NCI-H1694 (cell line): ENCODE measurements around the gene CREM.
"Not testable (repeated sequence)": the region's sequence is repeated elsewhere in the genome, so short reads cannot be mapped to it uniquely, and the experiment has no call there.

Experiments
- DNase-seq: peaks from one replicate; lab custom pipeline; 2025; lab: John Stamatoyannopoulos, UW

CREM gene

DNA sequence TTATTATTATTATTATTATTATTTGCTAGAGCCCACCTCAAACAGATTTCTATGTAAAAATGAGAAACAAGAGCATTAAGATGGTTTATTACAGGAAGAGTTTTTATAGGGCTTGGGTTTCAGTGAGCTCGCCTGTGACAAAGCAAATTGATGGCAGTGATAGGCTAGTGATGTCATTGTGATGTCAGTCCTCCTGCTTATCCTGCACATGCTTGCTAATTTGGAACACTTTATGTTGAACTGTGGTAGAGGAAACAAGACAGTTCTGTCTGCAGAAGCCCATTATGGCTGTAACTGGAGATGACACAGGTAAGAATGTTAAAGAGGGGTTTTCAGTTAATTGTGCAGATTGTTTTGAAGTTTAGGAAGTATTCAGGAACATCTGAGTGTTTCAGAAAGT, 68.3 kb downstream of the CREM start:
- DNase-seq, result no peak

GRCh38 chr10:35195361-35196306, 69.0 kb downstream of the CREM start:
- DNase-seq, result peak; percentile 37

- DNase-seq, result no peak
These were observed 73.8 kb downstream of the CREM start for GRCh38 chr10:35200487-35200886.

- no peak for DNase-seq
These were observed 74.6 kb downstream of the CREM start for GRCh38 chr10:35201234-35201633.

DNA sequence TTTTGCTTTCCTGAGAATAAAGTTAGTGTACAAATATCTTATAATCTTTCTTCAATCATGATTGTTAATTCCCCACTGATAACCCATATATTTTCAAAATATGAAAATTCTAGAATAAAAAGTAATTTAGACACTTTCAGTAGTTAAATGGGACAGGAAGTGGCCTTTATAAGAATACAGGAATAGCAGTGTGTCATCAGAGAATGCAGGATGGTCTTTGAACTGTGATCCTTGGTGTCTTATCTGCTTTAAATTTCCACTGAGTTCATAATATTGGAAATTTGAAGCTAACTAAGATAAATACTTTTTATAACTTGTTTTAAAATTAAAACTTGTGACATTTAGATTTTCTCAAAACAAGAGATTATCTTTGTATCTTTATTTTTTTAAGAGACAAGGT, 75.4 kb downstream of the CREM start:
- DNase-seq, result no peak

- no peak for DNase-seq
These were observed 77.1 kb downstream of the CREM start for GRCh38 chr10:35203745-35204144.

DNA sequence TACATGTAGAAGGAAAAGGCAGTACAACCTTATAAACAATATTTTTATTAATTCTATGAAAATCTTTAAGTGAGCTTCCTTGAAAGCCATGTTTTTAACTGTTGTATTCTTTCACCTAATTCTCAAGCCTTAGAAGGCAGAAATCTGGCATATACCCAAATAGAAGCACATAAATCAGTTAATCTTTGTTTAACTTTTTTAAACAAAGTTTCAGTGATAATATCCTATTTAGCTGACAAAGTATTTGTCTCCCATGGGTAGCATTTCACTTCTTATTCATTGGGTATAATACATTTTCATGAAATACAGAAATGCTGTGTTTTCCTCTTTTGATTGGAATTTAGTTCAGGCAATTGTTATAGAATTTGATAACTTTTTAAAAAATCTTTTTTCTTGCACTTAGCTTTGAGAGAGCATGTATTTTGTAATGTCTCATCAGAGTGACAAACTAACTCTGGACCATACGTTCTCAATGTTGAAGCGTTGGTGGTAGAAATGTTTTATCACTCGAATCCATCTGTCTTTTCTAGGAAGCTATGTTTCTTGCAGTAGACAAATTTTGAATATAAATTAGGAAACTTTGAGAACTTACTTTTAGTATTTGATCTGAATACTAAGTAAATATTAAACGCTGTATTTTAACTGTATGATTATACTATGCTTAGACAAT, 78.1 kb downstream of the CREM start:
- DNase-seq, result no peak

DNA sequence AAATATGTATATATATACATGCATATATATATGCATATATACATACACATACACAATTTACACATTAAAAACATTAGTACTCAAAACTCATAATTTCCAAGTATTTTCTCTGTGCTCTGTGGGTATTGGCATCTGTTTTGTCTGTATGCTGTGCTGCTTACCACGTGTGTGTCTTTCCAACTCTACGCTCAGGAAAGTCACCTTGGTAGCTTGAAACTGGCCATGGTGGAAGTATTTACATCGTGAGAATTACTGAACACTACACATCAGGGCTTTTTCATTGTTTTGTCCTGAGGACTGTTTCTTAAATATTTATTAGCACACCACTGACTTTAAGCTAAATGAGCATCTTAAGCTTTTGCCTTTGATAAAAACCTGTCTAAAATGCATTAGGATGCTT, 79.6 kb downstream of the CREM start:
- no peak for DNase-seq

GRCh38 chr10:35208536-35208935, 81.9 kb downstream of the CREM start:
- no peak for DNase-seq

- DNase-seq, result no peak
These were observed 82.4 kb downstream of the CREM start for GRCh38 chr10:35208949-35209613.

GRCh38 chr10:35210961-35211360, 84.3 kb downstream of the CREM start:
- DNase-seq, result no peak

- DNase-seq, result no peak
These were observed 84.7 kb downstream of the CREM start for GRCh38 chr10:35211390-35211789.

GRCh38 chr10:35212856-35213255, 86.2 kb downstream of the CREM start:
- DNase-seq, result no peak

DNA sequence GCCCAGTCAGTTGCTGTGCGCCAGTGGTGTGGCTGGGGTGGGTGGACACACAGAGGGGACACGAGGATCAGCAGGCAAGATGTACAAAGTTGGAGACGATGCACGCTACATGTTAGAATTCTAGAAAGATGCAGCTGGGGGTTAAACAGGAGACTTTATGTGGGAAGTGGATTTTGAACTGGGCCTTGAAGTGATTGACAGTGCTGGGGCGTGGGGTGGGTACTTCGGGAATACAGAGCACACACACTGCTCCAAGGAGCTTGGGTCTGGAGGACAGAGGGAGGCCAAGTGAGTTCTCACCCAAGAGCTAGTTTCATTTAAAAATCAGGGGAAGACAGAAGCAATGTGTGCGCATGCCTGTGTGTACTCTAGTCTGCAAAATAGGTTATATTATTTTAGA, 87.1 kb downstream of the CREM start:
- no peak for DNase-seq

GRCh38 chr10:35214607-35215020, 88.0 kb downstream of the CREM start:
- no peak for DNase-seq

- no peak for DNase-seq
These were observed 88.5 kb downstream of the CREM start for GRCh38 chr10:35215107-35215506.

DNA sequence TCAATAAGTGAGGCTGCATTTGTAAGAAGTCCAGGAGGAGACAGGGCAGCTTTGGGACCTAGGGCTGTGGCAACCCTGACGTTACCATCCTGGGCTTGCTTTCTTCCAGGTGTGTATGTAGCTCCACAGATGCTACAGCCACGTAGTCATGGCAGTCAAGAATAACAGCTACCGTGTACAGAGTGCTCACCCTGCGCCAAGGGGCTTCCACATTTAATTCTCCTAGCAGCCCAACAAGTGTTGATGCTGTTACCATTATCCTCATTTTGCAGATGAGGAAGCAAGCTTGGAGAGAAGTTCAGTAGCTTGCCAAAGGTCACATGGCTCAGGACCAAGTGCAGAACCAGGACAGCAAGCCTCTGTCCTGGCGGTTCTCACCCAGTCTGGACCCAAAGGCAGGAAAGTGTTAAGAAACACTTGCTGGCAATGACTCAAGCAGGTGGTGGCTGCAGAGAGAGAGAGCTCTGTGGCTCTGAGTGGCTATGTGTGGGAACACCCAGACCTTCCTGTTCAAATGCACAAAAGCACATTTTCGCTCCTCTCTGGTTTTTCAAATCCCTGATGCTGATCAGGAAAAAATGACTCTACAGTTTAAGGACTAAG, 89.8 kb downstream of the CREM start:
- DNase-seq, result no peak

- not testable (repeated sequence) for DNase-seq
These were observed 90.3 kb downstream of the CREM start for GRCh38 chr10:35216956-35217355.

- DNase-seq, result no peak
These were observed 90.8 kb downstream of the CREM start for GRCh38 chr10:35217455-35217854.

DNA sequence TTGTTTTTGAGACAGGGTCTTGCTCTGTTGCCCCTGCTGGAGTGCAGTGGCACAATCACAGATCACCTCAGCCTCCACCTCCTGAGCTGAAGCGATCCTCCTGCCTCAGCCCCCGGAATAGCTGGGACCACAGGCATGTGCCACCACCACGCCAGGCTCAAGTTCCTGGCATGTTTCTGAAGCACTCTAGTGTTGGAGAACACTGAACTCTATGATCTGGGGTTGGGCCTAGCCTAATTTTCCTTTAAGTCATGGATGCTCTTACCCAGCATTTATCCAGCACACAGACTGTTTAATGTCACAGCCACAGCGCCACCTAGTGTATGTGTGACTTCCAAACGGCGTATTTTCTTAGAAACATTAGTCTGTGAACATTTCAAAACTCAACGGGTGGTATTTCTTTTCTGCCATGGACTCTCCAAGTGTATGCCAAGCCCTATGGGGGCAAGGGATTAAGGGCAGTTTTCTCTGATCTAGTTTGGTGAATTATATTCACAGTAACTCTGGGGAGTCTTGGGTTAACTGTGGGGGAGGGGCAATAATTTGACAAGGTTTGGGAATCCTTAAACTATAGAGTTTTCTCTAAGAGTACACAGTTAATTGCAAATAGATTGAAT, 91.8 kb downstream of the CREM start:
- DNase-seq, result peak; percentile 91

- no peak for DNase-seq
These were observed 92.6 kb downstream of the CREM start for GRCh38 chr10:35219292-35219691.
